GM19099 (cell line): ENCODE results near the gene NPB.

Experiments used
- POLR2A ChIP-seq: IDR thresholded peaks from 3 replicates; pipeline ENCODE4 v1.6.1; 2011; ENCODE audit warnings: low read depth; ENCODE audit not compliant: insufficient read length; ENCODE audit errors: extremely low read depth

Gene NPB

DNA sequence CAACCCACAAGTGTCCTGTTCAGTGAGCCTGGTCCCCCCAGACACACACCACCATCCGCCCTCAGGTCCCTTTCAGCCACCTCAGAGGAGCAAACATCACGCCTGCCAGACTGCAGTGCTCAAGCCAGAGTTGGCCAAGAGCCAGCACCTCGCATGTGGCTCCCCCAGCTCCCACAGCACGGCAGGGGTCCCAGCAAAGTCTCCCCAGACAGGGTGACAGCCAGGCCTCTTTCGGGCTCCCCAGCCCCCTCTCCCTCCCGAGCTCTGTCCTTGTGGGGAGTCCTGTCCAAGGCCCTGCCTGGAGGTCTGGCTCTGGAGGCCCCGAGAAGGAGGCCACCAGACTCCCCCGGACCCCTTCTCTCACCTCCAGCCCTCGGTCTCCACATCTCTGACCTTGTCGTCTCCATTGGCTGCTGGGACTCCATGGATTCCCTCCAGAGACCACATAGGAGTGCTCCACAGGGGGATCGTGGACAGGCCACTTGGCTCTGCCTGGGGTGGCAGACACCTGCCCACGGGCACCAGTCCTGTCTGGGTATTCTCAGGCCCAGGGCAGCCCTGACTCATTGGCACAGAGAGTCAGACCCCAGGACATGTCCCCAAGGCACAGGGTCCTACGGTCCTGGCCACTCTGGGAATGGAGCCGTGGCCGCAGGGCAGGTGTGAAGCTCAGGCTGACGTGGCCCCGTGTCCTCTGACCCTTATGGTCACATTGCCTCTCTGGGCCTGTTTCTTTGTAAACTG is 46.8 kb downstream of the NPB start:
- no peak for TF ChIP-seq POLR2A

DNA sequence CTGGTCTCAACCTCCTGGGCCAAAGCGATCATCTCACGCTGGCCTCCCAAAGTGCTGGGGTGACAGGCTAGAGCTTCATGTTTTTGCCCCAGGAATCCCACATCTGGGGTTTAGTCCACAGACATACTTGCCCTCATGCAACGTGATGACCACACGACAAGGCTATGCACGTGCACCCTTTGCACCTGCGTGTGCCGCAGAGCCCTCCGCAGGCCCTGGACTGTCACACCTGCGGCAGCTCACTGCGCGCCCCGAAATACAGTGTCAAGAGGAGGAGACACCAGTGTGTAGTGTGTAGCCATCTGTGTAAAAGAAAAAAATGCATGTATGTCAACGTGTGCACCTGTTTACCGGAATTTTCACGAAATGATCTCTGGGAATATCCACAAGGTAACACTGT is 48.5 kb downstream of the NPB start:
- TF ChIP-seq POLR2A, result no peak

DNA sequence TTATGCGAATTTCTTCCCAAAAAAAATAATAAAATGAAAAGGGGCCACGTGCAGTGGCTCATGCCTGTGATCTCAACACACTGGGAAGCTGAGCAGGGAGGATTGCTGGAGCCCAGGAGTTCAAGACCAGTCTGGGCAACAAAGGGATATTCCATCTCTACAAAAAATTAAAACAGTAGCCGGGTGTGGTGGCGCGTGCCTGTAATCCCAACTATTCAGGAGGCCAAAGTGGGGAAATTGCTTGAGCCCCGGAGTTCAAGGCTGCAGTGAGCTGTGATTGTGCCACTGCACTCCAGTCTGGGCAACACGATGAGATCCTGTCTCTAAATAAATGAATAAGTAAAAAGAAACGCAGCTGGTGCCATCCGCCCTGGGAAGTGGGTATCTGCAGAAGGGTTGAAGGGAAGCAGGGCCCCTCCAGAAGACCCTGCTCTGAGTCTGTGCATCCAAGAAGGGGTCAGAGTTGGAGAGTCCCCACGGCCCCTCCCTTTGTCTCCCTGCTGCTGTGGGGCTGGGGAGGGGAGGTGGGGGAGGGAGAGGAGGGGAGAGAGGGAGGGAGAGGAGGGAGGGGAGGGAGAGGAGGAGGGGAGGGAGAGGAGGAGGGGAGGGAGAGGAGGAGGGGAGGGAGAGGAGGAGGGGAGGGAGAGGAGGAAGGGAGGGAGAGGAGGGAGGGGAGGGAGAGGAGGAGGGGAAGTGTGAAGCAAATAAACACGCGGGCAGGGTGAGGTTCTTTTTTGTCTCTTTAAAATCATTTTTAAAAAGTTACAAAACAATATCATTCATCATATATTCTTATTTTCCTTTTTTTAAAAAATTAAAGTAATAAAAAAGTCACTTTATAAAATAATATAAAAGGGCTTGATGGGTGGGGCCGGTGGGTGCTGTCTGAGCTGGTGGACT is 50.0 kb downstream of the NPB start:
- no peak for TF ChIP-seq POLR2A
